HepG2 (cell line): ENCODE data around the gene KDM4F. TPM values are rescaled to one million over a fixed set of nuclear protein-coding genes. Genes with fewer than 3 reads are reported as not detected.

Experiments used
- ATAC-seq: fragments of 200-7000 bp; cut with Tn5 transposase; 3 replicates; pipeline ENCODE4 v1.9.1; 2020; ENCODE audit warnings: mild to moderate bottlenecking, moderate library complexity
- BruUV-seq: library from RNA; stranded (reverse); fragments of 400-500 nt; replicated peaks from 2 replicates; lab custom pipeline; 2021; lab: Mats Ljungman, UMichigan
- CTCF ChIA-PET: fragments of 300-600 bp; formaldehyde crosslinking; extraction: SDS; loops from one replicate; lab custom pipeline; 2021; ENCODE audit warnings: low total read pairs, inconsistent platforms, low intra/inter-chr PET ratio; lab: Yijun Ruan, JAX
- POLR2A ChIA-PET: fragments of 350-600 bp; sonication (Branson Sonifier 250); formaldehyde crosslinking; loops from one replicate; lab custom pipeline; 2020; ENCODE audit warnings: antibody characterized with exemption, inconsistent platforms; lab: Yijun Ruan, JAX
- DNase-seq: peaks from one replicate; pipeline ENCODE4 v3.0.0-alpha.2; 2015; ENCODE audit warnings: low spot score
- FAIRE-seq: peaks from 3 replicates; lab custom pipeline; 2011; peaks lifted over from hg19 to GRCh38; lab: Jason Lieb, UNC
- H2AFZ ChIP-seq: one replicate; pipeline ENCODE4 v1.6.1; 2011; ENCODE audit warnings: low read length, inconsistent platforms
- H3K27ac ChIP-seq: fragments of 300-600 bp; 3 replicates; pipeline ENCODE4 v1.8.0; 2011; ENCODE audit warnings: mixed run types, mild to moderate bottlenecking, mixed read lengths, low read length, inconsistent platforms; ENCODE audit not compliant: insufficient read depth; ENCODE audit errors: extremely low read length
- H3K27me3 ChIP-seq, 2 experiments: fragments of 200-600 bp in 1 of 2; 2 replicates in 1 of 2; 3 replicates in 1 of 2; pipeline versions ENCODE4 v1.6.0 to v1.8.0; 2011; ENCODE audit warnings: low read length in 2 of 2, mild to moderate bottlenecking in 2 of 2, moderate library complexity in 2 of 2, inconsistent platforms in 1 of 2; ENCODE audit not compliant: insufficient read depth in 2 of 2, control insufficient read depth in 1 of 2
- H3K36me3 ChIP-seq, 2 experiments: fragments of 200-600 bp in 1 of 2; replicated peaks in 1 of 2; 2 replicates in 1 of 2; 3 replicates in 1 of 2; pipeline versions ENCODE4 v1.5.1 to v1.8.0; 2011; ENCODE audit warnings: low read length in 2 of 2, inconsistent platforms in 1 of 2; ENCODE audit not compliant: insufficient read depth in 2 of 2, control insufficient read depth in 1 of 2
- H3K4me1 ChIP-seq: 2 replicates; pipeline ENCODE4 v1.5.1; 2012; ENCODE audit warnings: low read length, inconsistent platforms; ENCODE audit not compliant: insufficient read depth
- H3K4me2 ChIP-seq: 2 replicates; pipeline ENCODE4 v1.6.0; 2011; ENCODE audit warnings: low read depth, low read length, inconsistent platforms
- H3K4me3 ChIP-seq, 3 experiments: fragments of 200-600 bp in 1 of 3; sonication (generic), shearing (Covaris generic) in 1 of 3; replicated peaks in 1 of 3; 2 replicates each; pipeline ENCODE4 v1.5.1; 2011 to 2016; ENCODE audit warnings: low read length in 3 of 3, inconsistent platforms in 2 of 3, low read depth in 2 of 3, mild to moderate bottlenecking in 2 of 3, control low read depth in 1 of 3, mixed read lengths in 1 of 3; ENCODE audit not compliant: insufficient read depth in 1 of 3
- H3K79me2 ChIP-seq: one replicate; pipeline ENCODE4 v1.6.1; 2011; ENCODE audit warnings: low read length, inconsistent platforms; ENCODE audit not compliant: insufficient read depth
- H3K9ac ChIP-seq: 2 replicates; pipeline ENCODE4 v1.6.0; 2011; ENCODE audit warnings: mild to moderate bottlenecking, low read depth, low read length, inconsistent platforms; ENCODE audit not compliant: insufficient read depth
- H3K9me3 ChIP-seq: 2 replicates; pipeline ENCODE4 v1.5.1; 2012; ENCODE audit warnings: mild to moderate bottlenecking, low read length
- H4K20me1 ChIP-seq: 2 replicates; pipeline ENCODE4 v1.6.0; 2011; ENCODE audit warnings: inconsistent platforms, mild to moderate bottlenecking, low read length, moderate library complexity; ENCODE audit not compliant: insufficient read depth
- ATF1 ChIP-seq: IDR thresholded peaks from 2 replicates; pipeline ENCODE4 v1.6.1; 2016; ENCODE audit warnings: mild to moderate bottlenecking, control low read depth
- ISX ChIP-seq: sonication (generic); formaldehyde crosslinking; conservative IDR thresholded peaks from 2 replicates; pipeline ENCODE4 v1.5.0; 2020; ENCODE audit warnings: missing genetic modification reagents
- MAFF ChIP-seq: IDR thresholded peaks from 2 replicates; pipeline ENCODE4 v1.6.1; 2011; ENCODE audit warnings: low read depth, low read length, improper control_type of control experiment
- MAFK ChIP-seq, 2 experiments: IDR thresholded peaks in 1 of 2; conservative IDR thresholded peaks in 1 of 2; 2 replicates each; pipeline ENCODE4 v1.6.1; 2011; ENCODE audit warnings: improper control_type of control experiment in 2 of 2, low read length in 2 of 2
- PRMT3 ChIP-seq: sonication (generic); formaldehyde crosslinking; IDR thresholded peaks from 2 replicates; pipeline ENCODE4 v1.8.1; 2022; ENCODE audit warnings: low read depth, mild to moderate bottlenecking, moderate library complexity, missing genetic modification reagents, borderline replicate concordance
- RBFOX2 ChIP-seq: fragments of 200-400 bp; formaldehyde crosslinking; IDR thresholded peaks from 2 replicates; pipeline ENCODE4 v1.6.1; 2017; ENCODE audit warnings: low read depth, mild to moderate bottlenecking, low read length
- SRY ChIP-seq: sonication (generic); formaldehyde crosslinking; IDR thresholded peaks from 2 replicates; pipeline ENCODE4 v1.8.0; 2022; ENCODE audit warnings: mild to moderate bottlenecking, missing genetic modification reagents
- ZBTB8A ChIP-seq: sonication (generic); formaldehyde crosslinking; IDR thresholded peaks from 2 replicates; pipeline ENCODE4 v1.4.0; 2020; ENCODE audit warnings: mild to moderate bottlenecking, low read depth, missing genetic modification reagents, borderline replicate concordance
- ZNF17 ChIP-seq: sonication (generic); formaldehyde crosslinking; IDR thresholded peaks from 2 replicates; pipeline ENCODE4 v1.5.0; 2020; ENCODE audit warnings: mild to moderate bottlenecking, missing genetic modification reagents
- ZNF326 ChIP-seq: sonication (generic); formaldehyde crosslinking; IDR thresholded peaks from 2 replicates; pipeline ENCODE4 v1.4.0; 2020; ENCODE audit warnings: missing genetic modification reagents, borderline replicate concordance
- ZNF562 ChIP-seq: sonication (generic); formaldehyde crosslinking; IDR thresholded peaks from 2 replicates; pipeline ENCODE4 v1.8.0; 2022; ENCODE audit warnings: missing genetic modification reagents, borderline replicate concordance
- in situ Hi-C: cut with HindIII; loops from 2 replicates; pipeline ENCODE4 v1.10.0; 2017; ENCODE audit warnings: low pct_unique_long_range_greater_than_20kb; ENCODE audit not compliant: extremely low pct_ligation_motif_present
- intact Hi-C: fragments of 100-400 bp; cut with micrococcal nuclease; formaldehyde crosslinking; loops from one replicate; pipeline ENCODE4 v1.10.0; 2022; ENCODE audit not compliant: unreplicated experiment
- polyA plus RNA-seq, 8 experiments: library from polyadenylated mRNA; depleted of rRNA in 3 of 8; stranded (reverse) in 7 of 8; unstranded in 1 of 8; fragments of >200 nt; fragmentation: Illumina TruSeq in 4 of 8; extraction: Trizol in 4 of 8; gene quantifications; 2 replicates each; pipeline versions ENCODE4 v1.2.1 to v1.2.3, GENCODE V29; 2011 to 2016; ENCODE audit warnings: low read depth in 4 of 8, missing spikeins in 1 of 8, mixed read lengths in 1 of 8; ENCODE audit not compliant: insufficient read depth in 1 of 8
- total RNA-seq, 5 experiments: library from RNA; depleted of rRNA; stranded (reverse); fragments of >200 nt; fragmentation: Illumina TruSeq; extraction: Trizol; gene quantifications; 2 replicates each; pipeline ENCODE4 v1.2.3, GENCODE V29; 2016; ENCODE audit warnings: low read depth in 1 of 5
- TF ChIP-seq, protein P1 (sequence below): IDR thresholded peaks from 2 replicates; pipeline ENCODE4 v1.6.1; 2016; ENCODE audit warnings: low read depth

Gene KDM4F
- total and polyA plus RNA-seq, 2 of the 13 experiments (the other 11 are each of a cell fraction or from before 2014, with no cell fraction given), result not detected

- H3K27me3 ChIP-seq, result peaks cover 3 to 11% of the 10 kb centered on the region in 2 experiments; a peak in 2 of 5 replicates
- POLR2A ChIA-PET, result no interaction called here
- H3K4me2 ChIP-seq, result no peak overlapping the region
- intact Hi-C loops, result no loop called here
- no TSS peak for BruUV-seq
- no peaks in the 10 kb centered on the region for H3K9me3 ChIP-seq
- no peak for ATAC-seq
- H3K4me3 ChIP-seq, result no peak overlapping the region
- H3K79me2 ChIP-seq, result no peaks in the 10 kb centered on the region
- H3K36me3 ChIP-seq, result no peaks in the 10 kb centered on the region
- CTCF ChIA-PET, result no interaction called here
- no peak overlapping the region for H3K27ac ChIP-seq
- DNase-seq, result no peak
- H2AFZ ChIP-seq, result no peak overlapping the region
- H3K9ac ChIP-seq, result no peak overlapping the region
- no peak for FAIRE-seq
- no peaks in the 10 kb centered on the region for H3K4me1 ChIP-seq
- TF ChIP-seq ATF1 (CRISPR knock-in tag), result no peak
- no peak for TF ChIP-seq PRMT3 (CRISPR knock-in tag)
- TF ChIP-seq, protein P1, sequence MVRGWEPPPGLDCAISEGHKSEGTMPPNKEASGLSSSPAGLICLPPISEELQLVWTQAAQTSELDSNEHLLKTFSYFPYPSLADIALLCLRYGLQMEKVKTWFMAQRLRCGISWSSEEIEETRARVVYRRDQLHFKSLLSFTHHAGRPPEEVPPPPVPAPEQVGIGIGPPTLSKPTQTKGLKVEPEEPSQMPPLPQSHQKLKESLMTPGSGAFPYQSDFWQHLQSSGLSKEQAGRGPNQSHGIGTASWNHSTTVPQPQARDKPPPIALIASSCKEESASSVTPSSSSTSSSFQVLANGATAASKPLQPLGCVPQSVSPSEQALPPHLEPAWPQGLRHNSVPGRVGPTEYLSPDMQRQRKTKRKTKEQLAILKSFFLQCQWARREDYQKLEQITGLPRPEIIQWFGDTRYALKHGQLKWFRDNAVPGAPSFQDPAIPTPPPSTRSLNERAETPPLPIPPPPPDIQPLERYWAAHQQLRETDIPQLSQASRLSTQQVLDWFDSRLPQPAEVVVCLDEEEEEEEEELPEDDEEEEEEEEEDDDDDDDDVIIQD (CRISPR knock-in tag), result no peak
- no peak for TF ChIP-seq RBFOX2
- TF ChIP-seq SRY (CRISPR knock-in tag), result no peak
- peak; percentile 78 for TF ChIP-seq MAFF
- TF ChIP-seq ZNF326, result no peak
- TF ChIP-seq ISX (CRISPR knock-in tag), result no peak
- TF ChIP-seq MAFK (conservative IDR thresholded peaks at IDR 0.05 in 1 of 2, IDR thresholded peaks at IDR 0.05 in 1 of 2; ENCODE audit: low read length in 2 of 2), result peak; percentile 86 to 90
- no peak for TF ChIP-seq ZBTB8A (CRISPR knock-in tag)
- no peak for TF ChIP-seq ZNF562 (CRISPR knock-in tag)
- no peak for TF ChIP-seq ZNF17 (CRISPR knock-in tag)
- in situ Hi-C loops, result no loop called here
- no peaks in the 10 kb centered on the region for H4K20me1 ChIP-seq
Observed at GRCh38 chr11:95011376-95011775, 37.8 kb upstream of the KDM4F start.
